HepG2 (cell line): ENCODE data around the gene FXYD4. TPM values are rescaled to one million over a fixed set of nuclear protein-coding genes. Genes with fewer than 3 reads are reported as not detected.

Experiments used
- ATAC-seq: fragments of 200-7000 bp; cut with Tn5 transposase; 3 replicates; pipeline ENCODE4 v1.9.1; 2020; ENCODE audit warnings: mild to moderate bottlenecking, moderate library complexity
- BruUV-seq: library from RNA; stranded (reverse); fragments of 400-500 nt; replicated peaks from 2 replicates; lab custom pipeline; 2021; lab: Mats Ljungman, UMichigan
- CTCF ChIA-PET: fragments of 300-600 bp; formaldehyde crosslinking; extraction: SDS; loops from one replicate; lab custom pipeline; 2021; ENCODE audit warnings: low total read pairs, inconsistent platforms, low intra/inter-chr PET ratio; lab: Yijun Ruan, JAX
- POLR2A ChIA-PET: fragments of 350-600 bp; sonication (Branson Sonifier 250); formaldehyde crosslinking; loops from one replicate; lab custom pipeline; 2020; ENCODE audit warnings: antibody characterized with exemption, inconsistent platforms; lab: Yijun Ruan, JAX
- DNase-seq: peaks from one replicate; pipeline ENCODE4 v3.0.0-alpha.2; 2015; ENCODE audit warnings: low spot score
- FAIRE-seq: peaks from 3 replicates; lab custom pipeline; 2011; peaks lifted over from hg19 to GRCh38; lab: Jason Lieb, UNC
- H2AFZ ChIP-seq: one replicate; pipeline ENCODE4 v1.6.1; 2011; ENCODE audit warnings: low read length, inconsistent platforms
- H3K27ac ChIP-seq: fragments of 300-600 bp; 3 replicates; pipeline ENCODE4 v1.8.0; 2011; ENCODE audit warnings: mixed run types, mild to moderate bottlenecking, mixed read lengths, low read length, inconsistent platforms; ENCODE audit not compliant: insufficient read depth; ENCODE audit errors: extremely low read length
- H3K27me3 ChIP-seq, 2 experiments: fragments of 200-600 bp in 1 of 2; 2 replicates in 1 of 2; 3 replicates in 1 of 2; pipeline versions ENCODE4 v1.6.0 to v1.8.0; 2011; ENCODE audit warnings: low read length in 2 of 2, mild to moderate bottlenecking in 2 of 2, moderate library complexity in 2 of 2, inconsistent platforms in 1 of 2; ENCODE audit not compliant: insufficient read depth in 2 of 2, control insufficient read depth in 1 of 2
- H3K36me3 ChIP-seq, 2 experiments: fragments of 200-600 bp in 1 of 2; replicated peaks in 1 of 2; 2 replicates in 1 of 2; 3 replicates in 1 of 2; pipeline versions ENCODE4 v1.5.1 to v1.8.0; 2011; ENCODE audit warnings: low read length in 2 of 2, inconsistent platforms in 1 of 2; ENCODE audit not compliant: insufficient read depth in 2 of 2, control insufficient read depth in 1 of 2
- H3K4me1 ChIP-seq: 2 replicates; pipeline ENCODE4 v1.5.1; 2012; ENCODE audit warnings: low read length, inconsistent platforms; ENCODE audit not compliant: insufficient read depth
- H3K4me2 ChIP-seq: 2 replicates; pipeline ENCODE4 v1.6.0; 2011; ENCODE audit warnings: low read depth, low read length, inconsistent platforms
- H3K4me3 ChIP-seq, 3 experiments: fragments of 200-600 bp in 1 of 3; sonication (generic), shearing (Covaris generic) in 1 of 3; replicated peaks in 1 of 3; 2 replicates each; pipeline ENCODE4 v1.5.1; 2011 to 2016; ENCODE audit warnings: low read length in 3 of 3, inconsistent platforms in 2 of 3, low read depth in 2 of 3, mild to moderate bottlenecking in 2 of 3, control low read depth in 1 of 3, mixed read lengths in 1 of 3; ENCODE audit not compliant: insufficient read depth in 1 of 3
- H3K79me2 ChIP-seq: one replicate; pipeline ENCODE4 v1.6.1; 2011; ENCODE audit warnings: low read length, inconsistent platforms; ENCODE audit not compliant: insufficient read depth
- H3K9ac ChIP-seq: 2 replicates; pipeline ENCODE4 v1.6.0; 2011; ENCODE audit warnings: mild to moderate bottlenecking, low read depth, low read length, inconsistent platforms; ENCODE audit not compliant: insufficient read depth
- H3K9me3 ChIP-seq: 2 replicates; pipeline ENCODE4 v1.5.1; 2012; ENCODE audit warnings: mild to moderate bottlenecking, low read length
- H4K20me1 ChIP-seq: 2 replicates; pipeline ENCODE4 v1.6.0; 2011; ENCODE audit warnings: inconsistent platforms, mild to moderate bottlenecking, low read length, moderate library complexity; ENCODE audit not compliant: insufficient read depth
- BRD4 ChIP-seq: sonication (generic); formaldehyde crosslinking; IDR thresholded peaks from 2 replicates; pipeline ENCODE4 v1.4.0; 2020; ENCODE audit warnings: missing genetic modification reagents
- GLI4 ChIP-seq: sonication (generic); formaldehyde crosslinking; IDR thresholded peaks from 2 replicates; pipeline ENCODE4 v1.5.1; 2020; ENCODE audit warnings: missing genetic modification reagents, mild to moderate bottlenecking, moderate library complexity, borderline replicate concordance
- KDM5B ChIP-seq: sonication (generic); formaldehyde crosslinking; IDR thresholded peaks from 2 replicates; pipeline ENCODE4 v1.4.0; 2020; ENCODE audit warnings: missing genetic modification reagents, mild to moderate bottlenecking, borderline replicate concordance
- KLF9 ChIP-seq: IDR thresholded peaks from 2 replicates; pipeline ENCODE4 v1.6.1; 2016; ENCODE audit warnings: low read depth
- MAFF ChIP-seq: IDR thresholded peaks from 2 replicates; pipeline ENCODE4 v1.6.1; 2011; ENCODE audit warnings: low read depth, low read length, improper control_type of control experiment
- POLR2A ChIP-seq, 2 experiments: IDR thresholded peaks; 2 replicates each; pipeline ENCODE4 v1.6.1; 2011; ENCODE audit warnings: low read depth in 2 of 2, low read length in 2 of 2, mild to moderate bottlenecking in 1 of 2, moderate library complexity in 1 of 2; ENCODE audit not compliant: insufficient read depth in 1 of 2
- RAD21 ChIP-seq: fragments of 450-650 bp; formaldehyde crosslinking; IDR thresholded peaks from 2 replicates; pipeline ENCODE4 v1.5.0; 2020; ENCODE audit warnings: mild to moderate bottlenecking
- RBFOX2 ChIP-seq: fragments of 200-400 bp; formaldehyde crosslinking; IDR thresholded peaks from 2 replicates; pipeline ENCODE4 v1.6.1; 2017; ENCODE audit warnings: low read depth, mild to moderate bottlenecking, low read length
- TSC22D2 ChIP-seq: sonication (generic); formaldehyde crosslinking; IDR thresholded peaks from 2 replicates; pipeline ENCODE4 v1.5.1; 2020; ENCODE audit warnings: missing genetic modification reagents, mild to moderate bottlenecking, borderline replicate concordance
- ZNF292 ChIP-seq: sonication (generic); formaldehyde crosslinking; IDR thresholded peaks from 2 replicates; pipeline ENCODE4 v1.8.1; 2022; ENCODE audit warnings: mild to moderate bottlenecking, low read depth, missing genetic modification reagents, borderline replicate concordance
- ZNF431 ChIP-seq: sonication (generic); formaldehyde crosslinking; IDR thresholded peaks from 2 replicates; pipeline ENCODE4 v1.9.0; 2022; ENCODE audit warnings: missing genetic modification reagents, low read depth, mild to moderate bottlenecking, borderline replicate concordance
- ZNF607 ChIP-seq: sonication (generic); formaldehyde crosslinking; IDR thresholded peaks from 2 replicates; pipeline ENCODE4 v1.5.1; 2020; ENCODE audit warnings: missing genetic modification reagents, mild to moderate bottlenecking, borderline replicate concordance
- ZNF879 ChIP-seq: sonication (generic); formaldehyde crosslinking; IDR thresholded peaks from 2 replicates; pipeline ENCODE4 v1.8.1; 2023; ENCODE audit warnings: missing genetic modification reagents
- WGBS: methylation state at CpG from one replicate; pipeline ENCODE4 v1.1.6; 2017; ENCODE audit warnings: low lambda C conversion rate; 5-methylcytosine and 5-hydroxymethylcytosine counted together
- in situ Hi-C: cut with HindIII; loops from 2 replicates; pipeline ENCODE4 v1.10.0; 2017; ENCODE audit warnings: low pct_unique_long_range_greater_than_20kb; ENCODE audit not compliant: extremely low pct_ligation_motif_present
- intact Hi-C: fragments of 100-400 bp; cut with micrococcal nuclease; formaldehyde crosslinking; loops from one replicate; pipeline ENCODE4 v1.10.0; 2022; ENCODE audit not compliant: unreplicated experiment
- polyA plus RNA-seq, 8 experiments: library from polyadenylated mRNA; depleted of rRNA in 3 of 8; stranded (reverse) in 7 of 8; unstranded in 1 of 8; fragments of >200 nt; fragmentation: Illumina TruSeq in 4 of 8; extraction: Trizol in 4 of 8; gene quantifications; 2 replicates each; pipeline versions ENCODE4 v1.2.1 to v1.2.3, GENCODE V29; 2011 to 2016; ENCODE audit warnings: low read depth in 4 of 8, missing spikeins in 1 of 8, mixed read lengths in 1 of 8; ENCODE audit not compliant: insufficient read depth in 1 of 8
- total RNA-seq, 5 experiments: library from RNA; depleted of rRNA; stranded (reverse); fragments of >200 nt; fragmentation: Illumina TruSeq; extraction: Trizol; gene quantifications; 2 replicates each; pipeline ENCODE4 v1.2.3, GENCODE V29; 2016; ENCODE audit warnings: low read depth in 1 of 5
- TF ChIP-seq, protein P1 (sequence below): sonication (generic); formaldehyde crosslinking; IDR thresholded peaks from 2 replicates; pipeline ENCODE4 v1.4.0; 2020; ENCODE audit warnings: missing genetic modification reagents
- TF ChIP-seq, protein P2 (sequence below): sonication (generic); formaldehyde crosslinking; IDR thresholded peaks from 2 replicates; pipeline ENCODE4 v1.8.0; 2022; ENCODE audit warnings: missing genetic modification reagents, mild to moderate bottlenecking, moderate library complexity, borderline replicate concordance
- TF ChIP-seq, protein P3 (sequence below): fragments of 450-650 bp; IDR thresholded peaks from 2 replicates; pipeline ENCODE4 v1.6.1; 2017
- TF ChIP-seq, protein P4 (sequence below): sonication (generic); formaldehyde crosslinking; IDR thresholded peaks from 2 replicates; pipeline ENCODE4 v1.4.0; 2020; ENCODE audit warnings: mild to moderate bottlenecking, missing genetic modification reagents, borderline replicate concordance

Gene FXYD4
- total and polyA plus RNA-seq, 2 of the 13 experiments (the other 11 are each of a cell fraction or from before 2014, with no cell fraction given), result not detected

DNA sequence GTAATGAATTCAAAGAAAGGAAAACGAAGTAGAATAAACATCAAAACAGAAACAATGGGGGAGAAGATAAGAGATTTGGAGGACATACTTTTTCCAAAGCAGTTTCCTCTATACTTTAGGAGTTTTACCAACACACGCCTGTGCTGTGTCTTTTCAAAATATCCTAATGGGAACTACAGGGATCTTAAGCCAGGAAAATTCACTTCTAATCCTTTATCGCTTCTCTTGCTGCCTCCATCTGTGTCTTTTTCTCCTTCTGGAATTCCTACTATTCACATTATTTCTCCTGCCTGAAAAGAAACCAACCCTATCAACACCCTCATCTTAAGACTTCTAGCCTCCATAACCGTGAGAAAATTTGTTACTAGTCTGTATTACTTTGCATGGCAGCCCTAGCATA is 30.7 kb downstream of the FXYD4 start:
- Histone ChIP-seq H2AFZ (no peak overlapping the region), H3K4me1 (peaks cover 87% of the 10 kb centered on the region), H3K9ac (peak overlapping the region; percentile 37; the same call in 1 of the 2 replicates), H3K36me3 (peaks cover 0 to 13% of the 10 kb centered on the region in 2 experiments; a peak in 2 of 5 replicates)
- WGBS, result 57% methylated on average over 4 of the region's 4 CpGs
- no TSS peak for BruUV-seq
- no peak for DNase-seq
- intact Hi-C loops, result no loop called here
- TF ChIP-seq, protein P1, sequence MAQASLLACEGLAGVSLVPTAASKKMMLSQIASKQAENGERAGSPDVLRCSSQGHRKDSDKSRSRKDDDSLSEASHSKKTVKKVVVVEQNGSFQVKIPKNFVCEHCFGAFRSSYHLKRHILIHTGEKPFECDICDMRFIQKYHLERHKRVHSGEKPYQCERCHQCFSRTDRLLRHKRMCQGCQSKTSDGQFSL, result no peak
- no peak for TF ChIP-seq ZNF879 (CRISPR knock-in tag)
- TF ChIP-seq, protein P2, sequence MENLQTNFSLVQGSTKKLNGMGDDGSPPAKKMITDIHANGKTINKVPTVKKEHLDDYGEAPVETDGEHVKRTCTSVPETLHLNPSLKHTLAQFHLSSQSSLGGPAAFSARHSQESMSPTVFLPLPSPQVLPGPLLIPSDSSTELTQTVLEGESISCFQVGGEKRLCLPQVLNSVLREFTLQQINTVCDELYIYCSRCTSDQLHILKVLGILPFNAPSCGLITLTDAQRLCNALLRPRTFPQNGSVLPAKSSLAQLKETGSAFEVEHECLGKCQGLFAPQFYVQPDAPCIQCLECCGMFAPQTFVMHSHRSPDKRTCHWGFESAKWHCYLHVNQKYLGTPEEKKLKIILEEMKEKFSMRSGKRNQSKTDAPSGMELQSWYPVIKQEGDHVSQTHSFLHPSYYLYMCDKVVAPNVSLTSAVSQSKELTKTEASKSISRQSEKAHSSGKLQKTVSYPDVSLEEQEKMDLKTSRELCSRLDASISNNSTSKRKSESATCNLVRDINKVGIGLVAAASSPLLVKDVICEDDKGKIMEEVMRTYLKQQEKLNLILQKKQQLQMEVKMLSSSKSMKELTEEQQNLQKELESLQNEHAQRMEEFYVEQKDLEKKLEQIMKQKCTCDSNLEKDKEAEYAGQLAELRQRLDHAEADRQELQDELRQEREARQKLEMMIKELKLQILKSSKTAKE (CRISPR knock-in tag), result no peak
- no peak for TF ChIP-seq KLF9 (CRISPR knock-in tag)
- TF ChIP-seq, protein P3, sequence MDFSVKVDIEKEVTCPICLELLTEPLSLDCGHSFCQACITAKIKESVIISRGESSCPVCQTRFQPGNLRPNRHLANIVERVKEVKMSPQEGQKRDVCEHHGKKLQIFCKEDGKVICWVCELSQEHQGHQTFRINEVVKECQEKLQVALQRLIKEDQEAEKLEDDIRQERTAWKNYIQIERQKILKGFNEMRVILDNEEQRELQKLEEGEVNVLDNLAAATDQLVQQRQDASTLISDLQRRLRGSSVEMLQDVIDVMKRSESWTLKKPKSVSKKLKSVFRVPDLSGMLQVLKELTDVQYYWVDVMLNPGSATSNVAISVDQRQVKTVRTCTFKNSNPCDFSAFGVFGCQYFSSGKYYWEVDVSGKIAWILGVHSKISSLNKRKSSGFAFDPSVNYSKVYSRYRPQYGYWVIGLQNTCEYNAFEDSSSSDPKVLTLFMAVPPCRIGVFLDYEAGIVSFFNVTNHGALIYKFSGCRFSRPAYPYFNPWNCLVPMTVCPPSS, result no peak
- TF ChIP-seq BRD4 (CRISPR knock-in tag), result no peak
- no peak for TF ChIP-seq ZNF607 (CRISPR knock-in tag)
- TF ChIP-seq, protein P4, sequence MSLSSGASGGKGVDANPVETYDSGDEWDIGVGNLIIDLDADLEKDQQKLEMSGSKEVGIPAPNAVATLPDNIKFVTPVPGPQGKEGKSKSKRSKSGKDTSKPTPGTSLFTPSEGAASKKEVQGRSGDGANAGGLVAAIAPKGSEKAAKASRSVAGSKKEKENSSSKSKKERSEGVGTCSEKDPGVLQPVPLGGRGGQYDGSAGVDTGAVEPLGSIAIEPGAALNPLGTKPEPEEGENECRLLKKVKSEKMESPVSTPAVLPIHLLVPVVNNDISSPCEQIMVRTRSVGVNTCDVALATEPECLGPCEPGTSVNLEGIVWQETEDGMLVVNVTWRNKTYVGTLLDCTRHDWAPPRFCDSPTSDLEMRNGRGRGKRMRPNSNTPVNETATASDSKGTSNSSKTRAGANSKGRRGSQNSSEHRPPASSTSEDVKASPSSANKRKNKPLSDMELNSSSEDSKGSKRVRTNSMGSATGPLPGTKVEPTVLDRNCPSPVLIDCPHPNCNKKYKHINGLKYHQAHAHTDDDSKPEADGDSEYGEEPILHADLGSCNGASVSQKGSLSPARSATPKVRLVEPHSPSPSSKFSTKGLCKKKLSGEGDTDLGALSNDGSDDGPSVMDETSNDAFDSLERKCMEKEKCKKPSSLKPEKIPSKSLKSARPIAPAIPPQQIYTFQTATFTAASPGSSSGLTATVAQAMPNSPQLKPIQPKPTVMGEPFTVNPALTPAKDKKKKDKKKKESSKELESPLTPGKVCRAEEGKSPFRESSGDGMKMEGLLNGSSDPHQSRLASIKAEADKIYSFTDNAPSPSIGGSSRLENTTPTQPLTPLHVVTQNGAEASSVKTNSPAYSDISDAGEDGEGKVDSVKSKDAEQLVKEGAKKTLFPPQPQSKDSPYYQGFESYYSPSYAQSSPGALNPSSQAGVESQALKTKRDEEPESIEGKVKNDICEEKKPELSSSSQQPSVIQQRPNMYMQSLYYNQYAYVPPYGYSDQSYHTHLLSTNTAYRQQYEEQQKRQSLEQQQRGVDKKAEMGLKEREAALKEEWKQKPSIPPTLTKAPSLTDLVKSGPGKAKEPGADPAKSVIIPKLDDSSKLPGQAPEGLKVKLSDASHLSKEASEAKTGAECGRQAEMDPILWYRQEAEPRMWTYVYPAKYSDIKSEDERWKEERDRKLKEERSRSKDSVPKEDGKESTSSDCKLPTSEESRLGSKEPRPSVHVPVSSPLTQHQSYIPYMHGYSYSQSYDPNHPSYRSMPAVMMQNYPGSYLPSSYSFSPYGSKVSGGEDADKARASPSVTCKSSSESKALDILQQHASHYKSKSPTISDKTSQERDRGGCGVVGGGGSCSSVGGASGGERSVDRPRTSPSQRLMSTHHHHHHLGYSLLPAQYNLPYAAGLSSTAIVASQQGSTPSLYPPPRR (CRISPR knock-in tag), result no peak
- no peak for TF ChIP-seq TSC22D2 (CRISPR knock-in tag)
- no peak for TF ChIP-seq RAD21 (CRISPR knock-in tag)
- no peak for TF ChIP-seq MAFF
- TF ChIP-seq RBFOX2, result peak; percentile 73
- no peak for TF ChIP-seq ZNF292
- no peak for TF ChIP-seq ZNF431 (CRISPR knock-in tag)
- no peak for TF ChIP-seq KDM5B
- TF ChIP-seq POLR2A (IDR thresholded peaks at IDR 0.05; ENCODE audit: insufficient read depth in 1 of 2, low read depth in 2 of 2, low read length in 2 of 2), result 0 out of 4 replicates have a peak, but pooled peaks of 1 of the 2 experiments have one; percentile 26
- no peak for TF ChIP-seq GLI4
- TF ChIP-seq, all 625 proteins: peak for 2
- H3K4me2 ChIP-seq, result peak overlapping the region; percentile 94
- H3K79me2 ChIP-seq, result peaks cover 97% of the 10 kb centered on the region
- FAIRE-seq, result no peak
- H3K27ac ChIP-seq, result peak overlapping the region; percentile 10
- H3K27me3 ChIP-seq, result no peaks in the 10 kb centered on the region
- in situ Hi-C loops, result loop anchor here (25.0 kb wide), 1 partner anchor 1560 kb away; the partner anchor contains the start of gene RASSF4
- H3K9me3 ChIP-seq, result no peaks in the 10 kb centered on the region
- POLR2A ChIA-PET, result interaction anchor here (1.2 kb wide), 1 partner anchor 17 kb away, joined by 3 read pairs; no protein-coding TSS in a partner anchor
- H3K4me3 ChIP-seq, result no peak overlapping the region; a peak in 2 of 6 replicates
- no peak for ATAC-seq
- H4K20me1 ChIP-seq, result peaks cover 90% of the 10 kb centered on the region
- CTCF ChIA-PET, result interaction anchor here (0.7 kb wide), 1 partner anchor 26 kb away, joined by 3 read pairs; no protein-coding TSS in a partner anchor
